NAMALWA (cell line): ENCODE measurements around the gene MOB3B.
"Not testable (repeated sequence)": the region's sequence is repeated elsewhere in the genome, so short reads cannot be mapped to it uniquely, and the experiment has no call there.

Source experiments
- DNase-seq: peaks from one replicate; pipeline ENCODE4 v3.0.0-alpha.2; 2015; ENCODE audit warnings: low spot score

The MOB3B gene

DNA sequence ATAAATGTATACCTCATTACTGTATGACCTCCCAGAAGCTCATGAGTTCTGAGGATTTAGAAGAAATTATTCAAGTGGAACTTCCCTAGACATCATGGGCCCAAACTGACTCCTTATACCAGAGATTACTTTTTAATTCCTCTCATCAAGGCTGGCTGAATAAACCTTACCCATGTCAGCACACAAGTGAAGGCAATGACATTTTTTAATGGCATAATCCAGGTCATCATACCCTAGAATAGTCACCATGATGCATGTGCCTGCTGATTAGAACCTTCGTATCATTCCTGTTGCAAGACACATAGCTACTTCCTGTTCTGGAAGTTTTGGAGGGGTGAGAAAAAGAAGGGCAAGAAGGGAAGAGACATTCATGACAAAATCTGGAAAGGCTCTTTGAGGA lies 55.3 kb downstream of the MOB3B start:
- DNase-seq = no peak

DNA sequence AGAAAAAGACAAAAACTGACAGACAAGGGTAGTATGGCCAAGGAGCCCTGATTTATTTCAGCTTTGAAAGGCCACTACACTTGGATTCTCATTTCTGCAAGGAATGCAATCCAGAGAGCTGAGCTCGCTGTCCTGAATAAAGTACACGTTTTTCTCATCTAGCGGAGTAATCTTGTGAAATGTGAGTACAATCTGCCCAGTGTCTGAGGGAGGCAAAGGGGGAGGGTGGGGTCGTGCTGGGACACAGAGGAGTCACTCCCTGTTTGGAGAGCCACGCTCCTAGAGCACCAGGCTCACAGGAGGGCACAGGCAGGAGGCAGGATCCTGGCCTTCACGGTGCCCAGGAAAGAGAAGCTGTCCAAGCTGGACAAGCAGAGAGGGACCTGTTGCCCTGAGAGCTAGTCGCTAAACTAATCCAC lies 56.5 kb downstream of the MOB3B start:
- no peak for DNase-seq

DNA sequence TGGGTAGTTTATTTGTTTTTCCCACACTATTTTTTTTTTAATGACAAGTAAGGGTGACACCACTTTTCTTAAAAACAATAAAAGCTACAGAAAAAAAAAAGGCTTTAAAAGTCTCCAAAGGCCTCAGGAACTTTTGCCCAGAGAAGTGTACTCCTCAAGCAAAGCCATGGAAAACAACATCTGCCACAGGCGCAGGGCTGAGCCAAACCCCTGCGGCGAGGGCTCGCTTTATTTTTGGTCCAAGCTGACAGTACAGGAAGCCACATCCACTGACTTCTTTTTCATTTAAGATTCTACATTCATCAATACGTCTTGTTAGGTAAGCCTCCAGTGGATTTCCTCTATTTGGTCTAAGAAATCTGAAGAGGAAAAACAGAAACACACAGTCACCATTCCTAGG lies 57.4 kb downstream of the MOB3B start:
- DNase-seq = no peak

DNA sequence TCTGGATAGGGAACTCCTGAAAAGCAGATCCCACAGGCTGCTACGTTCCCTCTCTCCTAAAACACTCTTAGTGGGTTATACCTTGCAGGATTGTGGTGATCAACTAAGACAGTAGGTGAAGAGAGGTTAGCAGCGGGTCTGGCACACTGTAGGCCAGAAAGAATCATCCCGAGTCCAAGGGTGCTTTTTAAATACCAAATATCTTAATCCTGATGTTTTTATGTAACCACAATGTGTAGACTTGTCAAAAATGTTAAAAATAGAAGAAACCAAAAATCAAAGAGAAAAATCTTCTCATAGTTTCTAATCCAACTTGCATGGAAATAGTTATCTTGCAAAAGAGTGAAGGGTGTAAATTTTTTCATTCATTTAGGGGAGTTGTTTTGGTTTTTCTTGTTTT lies 57.8 kb downstream of the MOB3B start:
- no peak for DNase-seq

DNA sequence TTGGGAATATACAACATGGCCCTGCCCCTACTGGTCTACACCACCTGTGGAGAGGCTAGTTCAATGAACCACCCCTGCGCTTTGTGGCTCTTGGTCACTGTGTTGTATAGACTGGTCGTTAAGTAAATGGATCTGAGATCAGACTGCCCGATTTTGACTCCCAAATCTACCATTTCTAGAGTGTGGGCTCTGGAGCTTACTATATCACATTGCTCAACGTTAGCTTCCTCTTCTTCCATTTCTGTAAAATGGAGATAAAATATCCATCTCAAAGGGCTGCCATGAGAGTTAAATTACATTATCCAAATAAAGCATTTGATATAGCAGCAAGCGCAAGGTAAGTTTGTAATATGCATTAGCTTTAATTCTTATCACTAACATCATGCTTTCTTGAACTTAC lies 58.2 kb downstream of the MOB3B start:
- no peak for DNase-seq

DNA sequence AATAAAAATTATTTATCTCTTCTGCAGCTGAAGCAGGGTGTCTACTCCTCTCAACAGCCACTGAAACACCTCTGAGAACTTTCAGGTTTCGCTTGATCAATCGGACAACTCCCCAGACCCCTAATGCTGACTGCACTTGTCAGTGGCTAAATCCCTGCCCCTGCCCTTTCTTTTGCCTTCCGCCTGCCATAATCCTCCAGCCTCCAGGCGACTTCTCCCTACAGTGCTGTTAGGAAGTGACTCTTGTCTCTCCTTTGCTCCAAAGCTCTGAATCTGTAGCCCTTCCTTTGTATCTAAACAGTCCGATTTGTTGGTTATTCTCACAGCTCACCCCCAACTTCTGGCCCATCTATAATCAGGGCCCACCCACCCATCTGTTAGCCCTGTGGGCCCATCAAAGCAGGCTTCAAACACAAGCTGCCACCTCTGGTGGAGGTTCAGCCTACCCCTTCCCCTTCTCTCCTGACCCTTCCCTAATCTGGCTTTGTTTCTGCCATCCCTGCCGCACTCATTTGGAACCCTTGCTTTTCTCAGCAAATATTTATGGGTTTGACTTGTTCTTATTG lies 59.2 kb downstream of the MOB3B start:
- DNase-seq = no peak

DNA sequence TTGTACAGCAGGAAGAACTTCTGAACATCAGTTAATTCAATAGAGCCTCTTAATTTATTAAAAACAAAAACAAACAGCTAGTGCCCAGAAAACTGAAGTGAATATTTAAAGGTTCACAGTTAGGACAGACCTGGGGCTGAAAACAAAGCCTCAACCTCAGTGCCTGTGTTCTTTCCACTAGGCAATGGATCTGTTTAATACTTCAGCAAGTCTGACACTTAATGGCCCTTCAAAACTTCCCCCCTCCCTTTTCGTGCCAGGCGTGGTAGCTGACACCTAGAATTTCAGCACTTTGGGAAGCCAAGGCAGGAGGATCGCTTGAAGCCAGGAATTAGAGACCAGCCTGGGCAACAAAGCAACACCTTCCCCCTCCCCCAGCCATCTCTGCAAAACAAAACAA lies 60.1 kb downstream of the MOB3B start:
- DNase-seq = no peak

DNA sequence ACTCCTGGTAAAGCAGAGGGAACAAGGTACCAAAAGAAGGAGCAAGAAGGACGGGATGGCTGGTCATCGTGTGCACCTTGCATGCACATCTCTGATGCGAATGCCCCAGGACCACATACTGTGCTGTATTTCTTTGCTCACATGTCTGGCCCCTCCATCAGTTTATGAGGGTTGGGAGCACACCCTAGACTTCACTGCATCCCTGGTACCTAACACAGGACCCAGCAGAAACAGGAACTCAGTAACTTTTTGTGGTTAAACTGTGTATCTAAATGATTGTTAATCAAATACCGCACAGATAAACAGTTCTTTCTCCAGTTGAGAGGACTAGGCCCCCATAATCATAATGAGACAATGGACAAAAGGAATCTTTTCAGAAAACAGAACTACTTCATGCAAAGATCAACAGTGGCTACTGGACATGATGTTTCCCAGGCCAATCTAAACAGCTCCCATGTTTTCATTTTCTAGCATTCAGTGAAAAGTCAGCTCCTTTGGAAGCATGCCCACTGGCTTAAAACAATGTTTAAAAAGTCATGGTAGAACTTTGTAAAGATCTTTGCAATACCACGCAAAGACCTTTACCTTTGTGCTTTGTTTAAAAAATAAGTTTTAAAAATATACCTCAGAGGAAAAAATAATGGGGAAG lies 61.0 kb downstream of the MOB3B start:
- DNase-seq = no peak

DNA sequence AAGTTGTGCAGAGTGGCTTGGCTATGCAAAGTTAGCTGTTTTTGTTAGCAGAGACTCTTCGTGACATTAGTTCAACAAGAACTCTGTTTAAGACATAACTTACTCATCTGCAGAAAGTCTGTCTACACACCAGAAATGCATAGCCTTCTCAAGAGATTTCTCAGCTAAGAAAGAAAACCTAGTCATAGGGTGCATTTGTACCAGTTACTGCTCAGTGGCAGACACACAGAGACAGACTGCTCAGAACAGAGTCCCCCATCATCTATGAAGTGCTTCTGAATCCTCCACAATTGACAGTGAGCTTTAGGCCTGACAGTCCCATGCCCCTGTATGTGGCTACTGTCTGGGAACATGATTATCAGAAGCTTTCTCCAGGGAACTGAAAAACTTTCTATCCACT lies 61.6 kb downstream of the MOB3B start:
- DNase-seq = no peak

DNA sequence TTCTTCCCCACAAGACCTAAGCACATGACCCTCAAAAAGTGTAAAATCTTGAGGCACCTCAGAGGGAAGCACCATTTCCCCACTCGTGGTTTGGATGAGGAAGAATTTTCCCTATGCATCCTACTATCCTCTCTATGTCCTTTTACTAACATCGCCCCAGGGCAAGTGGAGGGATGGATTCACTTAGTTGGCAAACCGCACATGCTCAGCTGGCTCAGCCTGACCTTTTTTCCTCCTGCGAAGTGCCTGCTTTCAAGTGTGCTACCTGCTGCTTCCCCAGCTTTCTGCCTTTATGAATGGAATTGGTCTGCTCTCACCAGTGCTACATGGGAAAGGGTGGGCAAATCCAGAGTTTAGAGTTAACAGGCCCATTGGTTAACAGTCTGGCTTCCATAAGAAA lies 62.1 kb downstream of the MOB3B start:
- DNase-seq = no peak

DNA sequence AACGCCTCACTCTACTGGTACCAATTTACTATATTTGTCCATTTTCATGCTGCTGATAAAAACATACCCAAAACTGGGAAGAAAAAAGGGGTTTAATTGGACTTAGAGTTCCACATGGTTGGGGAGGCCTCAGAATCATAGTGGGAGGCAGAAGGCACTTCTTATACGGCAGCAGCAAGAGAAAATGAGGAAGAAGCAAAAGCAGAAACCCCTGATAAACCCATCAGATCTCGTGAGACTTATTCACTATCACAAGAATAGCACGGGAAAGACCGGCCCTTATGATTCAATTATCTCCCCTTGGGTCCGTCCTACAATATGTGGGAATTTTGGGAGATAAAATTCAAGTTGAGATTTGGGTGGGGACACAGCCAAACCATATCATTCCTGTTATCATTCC lies 63.1 kb downstream of the MOB3B start:
- DNase-seq = not testable (repeated sequence)

DNA sequence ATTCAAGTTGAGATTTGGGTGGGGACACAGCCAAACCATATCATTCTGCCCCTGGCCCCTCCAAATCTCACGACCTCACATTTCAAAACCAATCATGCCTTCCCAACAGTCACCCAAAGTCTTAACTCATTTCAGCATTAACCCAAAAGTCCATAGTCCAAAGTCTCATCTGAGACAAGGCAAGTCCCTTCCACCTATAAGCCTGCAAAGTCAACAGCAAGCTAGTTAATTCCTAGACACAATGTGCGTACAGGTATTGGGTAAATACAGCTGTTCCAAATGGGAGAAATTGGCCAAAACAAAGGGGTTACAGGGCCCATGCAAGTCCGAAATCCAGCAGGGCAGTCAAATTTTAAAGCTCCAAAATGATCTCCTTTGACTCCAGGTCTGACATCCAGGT lies 64.7 kb downstream of the MOB3B start:
- DNase-seq = not testable (repeated sequence)

DNA sequence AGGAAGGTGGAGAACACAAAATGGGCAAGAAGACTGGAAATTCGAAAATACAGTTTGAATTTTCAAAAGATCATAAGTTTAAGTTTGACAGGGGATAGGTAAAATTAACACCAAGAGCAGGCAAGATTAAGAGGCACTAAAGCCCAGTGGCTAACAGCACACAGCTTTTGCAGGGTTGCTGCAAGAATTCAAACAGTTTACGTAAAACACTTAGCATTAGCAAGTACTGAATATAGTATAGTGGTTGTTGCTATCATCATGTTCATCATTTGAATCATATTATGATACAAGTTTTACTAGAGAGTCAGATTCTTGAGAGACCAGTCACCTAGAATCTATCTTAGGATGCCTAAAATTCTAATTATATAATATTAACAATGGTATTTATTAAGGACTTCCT lies 66.8 kb downstream of the MOB3B start:
- DNase-seq = no peak

DNA sequence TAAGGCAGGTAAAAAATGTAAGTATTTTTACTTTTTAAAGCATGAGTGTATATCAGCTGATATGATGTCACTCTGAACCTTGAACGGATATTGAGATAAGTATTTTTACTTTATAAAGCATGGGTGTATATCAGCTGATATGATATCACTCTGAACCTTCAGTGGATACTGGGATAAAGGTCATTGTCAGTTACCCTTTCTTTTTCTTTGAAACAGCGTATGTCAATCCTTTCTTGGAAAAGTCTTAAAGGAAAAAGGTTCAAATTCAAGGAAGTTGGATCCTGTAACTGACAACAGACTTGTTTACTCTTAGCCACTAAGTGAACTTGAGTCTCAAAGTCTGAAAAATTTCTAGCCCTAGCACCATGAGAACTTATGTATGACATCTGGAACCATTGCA lies 67.2 kb downstream of the MOB3B start:
- DNase-seq = no peak

DNA sequence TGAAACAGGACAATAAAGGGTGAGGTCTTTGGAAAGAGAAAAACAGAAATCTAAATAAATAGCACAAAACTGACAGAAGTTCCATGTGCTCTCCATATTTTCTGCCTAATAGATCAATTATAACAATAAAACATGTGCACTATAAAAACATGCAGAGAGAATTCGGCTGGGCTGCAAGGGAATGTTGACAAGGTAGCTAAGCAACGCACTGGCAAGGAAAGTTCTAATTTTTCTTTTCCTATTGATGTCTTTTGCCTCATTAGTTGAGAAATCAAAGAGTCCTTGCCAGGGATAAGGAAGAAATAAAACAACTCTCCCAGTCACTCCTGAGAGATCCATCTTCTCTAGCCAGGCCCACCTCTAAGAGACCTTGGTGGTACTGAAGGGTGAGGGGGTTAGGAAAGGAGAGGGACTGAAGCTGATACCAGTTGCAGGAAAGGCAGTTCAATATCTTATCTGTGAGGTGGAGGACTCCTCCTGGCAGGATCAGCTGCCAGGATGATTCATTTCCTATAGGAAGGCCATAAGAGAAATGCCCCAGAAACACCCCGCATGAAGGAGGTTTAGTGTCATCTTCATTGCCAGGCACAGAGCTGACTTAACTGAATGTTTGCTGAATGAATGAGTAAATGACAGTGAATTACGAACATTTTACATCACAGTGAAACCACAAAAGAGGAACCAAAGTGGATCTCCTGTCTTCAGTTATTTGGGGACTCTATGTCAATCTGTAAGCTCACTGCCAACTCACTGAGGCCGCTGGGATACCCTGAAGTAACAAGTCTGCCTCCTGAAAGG lies 69.2 kb downstream of the MOB3B start:
- DNase-seq = peak; percentile 53

DNA sequence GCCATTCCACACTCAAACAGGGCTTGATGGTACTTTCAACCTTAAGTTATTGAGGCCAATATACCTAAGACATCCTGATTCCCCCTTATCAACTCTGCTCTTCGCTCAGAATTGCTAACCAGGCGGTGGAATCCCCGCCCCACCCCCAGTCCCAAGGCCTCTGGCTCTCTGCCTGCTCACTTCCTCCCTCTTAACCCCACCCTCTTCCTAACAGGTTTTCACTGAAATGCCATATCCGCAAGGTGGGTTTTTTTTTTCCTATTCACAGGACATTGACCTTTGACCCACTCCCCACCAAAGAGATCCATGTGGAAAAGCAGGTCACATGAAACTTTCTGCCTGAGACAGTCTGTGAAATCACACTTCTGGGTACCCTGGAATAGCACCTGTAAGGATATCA lies 72.2 kb downstream of the MOB3B start:
- no peak for DNase-seq

DNA sequence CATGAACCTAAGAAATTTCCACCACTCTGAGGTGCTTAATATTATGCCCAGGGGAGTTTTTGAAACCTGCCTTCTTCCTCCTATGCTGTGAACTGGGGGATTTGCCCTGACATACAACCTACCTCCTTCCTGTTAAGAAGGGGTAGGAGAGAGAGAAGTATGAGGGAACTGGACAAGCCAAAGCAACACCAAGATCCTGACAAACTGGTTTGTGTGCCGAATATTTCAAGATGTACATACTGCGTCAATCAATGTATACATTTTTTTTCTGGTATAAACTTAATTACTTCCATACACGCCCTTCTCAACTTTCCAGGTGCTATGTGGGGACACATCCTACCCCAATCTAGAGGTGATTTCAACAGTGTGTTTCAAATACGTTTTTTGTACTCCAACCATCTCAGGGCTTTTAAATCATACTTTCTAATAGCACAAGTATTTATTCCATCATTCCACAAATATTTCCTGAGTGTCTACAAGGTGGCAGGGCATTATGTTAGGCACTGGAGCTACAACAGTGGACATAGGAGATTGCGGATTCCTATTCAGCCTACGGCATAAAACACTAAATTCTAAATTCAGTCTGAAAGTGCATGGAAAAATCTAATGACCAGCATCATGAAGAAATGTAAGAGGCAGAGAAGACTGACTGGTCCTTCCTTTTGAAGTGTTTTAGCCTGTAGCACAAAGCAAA lies 75.6 kb downstream of the MOB3B start:
- no peak for DNase-seq

DNA sequence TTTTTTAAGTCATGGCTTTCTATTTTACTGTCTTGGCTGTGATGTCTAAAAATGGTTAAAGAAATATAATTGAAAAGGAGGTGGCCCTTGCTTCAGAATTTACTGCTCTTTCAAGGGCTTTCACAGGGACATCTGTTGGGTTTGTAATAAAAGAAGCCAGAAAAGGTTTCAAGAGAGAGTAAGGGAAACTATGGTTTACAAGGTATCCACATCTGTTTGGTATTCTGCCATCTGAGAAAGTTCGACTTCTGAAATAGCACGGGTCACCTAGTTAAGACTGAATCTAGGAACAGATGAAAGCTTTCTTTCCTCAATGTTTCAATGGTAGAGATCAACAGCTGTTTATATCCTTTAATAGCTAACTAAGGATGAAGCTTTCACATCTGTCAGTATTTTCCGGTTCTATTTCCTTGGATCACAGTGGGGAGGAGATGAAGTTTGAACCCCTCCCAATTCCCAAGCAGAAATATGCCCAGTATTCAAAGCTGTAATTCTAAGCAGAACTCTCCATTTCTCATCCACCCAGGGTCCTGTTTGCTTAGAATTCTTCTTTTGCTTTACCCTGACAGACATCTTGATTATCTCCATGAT lies 78.3 kb downstream of the MOB3B start:
- no peak for DNase-seq

DNA sequence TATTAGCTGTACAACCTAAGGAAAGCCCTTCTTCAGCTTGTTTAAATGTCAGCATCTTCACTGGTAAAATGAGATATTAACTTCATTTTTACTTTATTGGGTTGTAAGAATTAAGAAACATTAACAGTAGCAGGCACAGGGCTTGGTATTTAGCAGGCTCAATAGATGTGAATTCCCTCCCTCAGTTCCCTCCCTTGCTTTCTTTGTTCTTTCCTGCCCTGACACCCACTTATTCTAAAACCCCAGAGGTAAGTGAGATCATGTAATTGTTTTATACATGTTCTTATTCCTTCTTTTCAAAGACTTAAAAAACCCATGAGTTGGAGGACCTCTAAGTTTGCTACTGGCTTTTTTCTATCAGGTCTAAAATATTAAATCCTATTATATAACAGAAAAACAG lies 78.9 kb downstream of the MOB3B start:
- no peak for DNase-seq

DNA sequence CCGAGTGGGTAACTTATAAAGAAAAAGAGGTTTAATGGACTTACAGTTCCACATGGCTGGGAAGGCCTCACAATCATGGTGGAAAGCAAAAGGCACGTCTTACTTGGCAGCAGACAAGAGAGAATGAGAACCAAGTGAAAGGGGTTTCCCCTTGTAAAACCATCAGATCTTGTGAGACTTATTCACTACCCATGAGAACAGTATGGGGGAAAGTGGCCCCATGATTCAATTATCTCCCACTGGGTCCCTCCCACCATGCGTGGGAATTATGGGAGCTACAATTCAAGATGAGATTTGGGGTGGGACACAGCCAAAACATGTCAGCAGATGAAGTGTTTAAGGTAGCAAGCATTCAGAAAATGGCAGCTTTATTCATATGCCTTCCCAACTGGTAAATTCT lies 81.3 kb downstream of the MOB3B start:
- DNase-seq = not testable (repeated sequence)

DNA sequence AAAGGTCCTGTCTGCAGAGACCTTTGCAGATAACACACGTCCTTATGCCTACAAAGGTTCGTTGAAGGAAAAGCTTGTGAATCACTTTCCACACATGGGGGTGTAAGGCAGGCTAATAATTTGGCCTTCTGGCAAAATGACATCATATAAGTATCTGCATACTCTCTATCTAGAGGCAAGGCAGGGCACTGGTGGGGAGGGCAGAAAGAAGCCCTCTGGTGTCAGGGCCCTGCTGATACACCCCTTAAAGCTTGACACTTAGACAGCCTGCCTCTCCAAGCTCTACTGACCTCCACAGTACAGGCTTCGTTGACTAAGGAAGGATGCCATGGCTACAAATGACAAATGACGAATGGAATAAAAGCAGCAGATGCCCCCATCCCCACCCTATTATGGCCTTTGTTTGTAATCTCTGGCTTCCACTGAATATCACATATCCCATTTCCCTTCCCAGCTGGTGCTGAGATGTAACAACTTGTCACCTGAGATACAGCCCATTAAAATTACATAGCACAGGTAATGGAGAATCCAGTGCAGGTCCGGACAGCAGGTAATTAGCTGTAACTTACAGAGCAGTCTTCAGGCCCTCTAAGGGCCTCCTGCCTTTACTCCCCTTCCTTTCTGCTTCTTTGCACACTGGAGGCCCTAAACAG lies 82.5 kb downstream of the MOB3B start:
- DNase-seq = no peak

DNA sequence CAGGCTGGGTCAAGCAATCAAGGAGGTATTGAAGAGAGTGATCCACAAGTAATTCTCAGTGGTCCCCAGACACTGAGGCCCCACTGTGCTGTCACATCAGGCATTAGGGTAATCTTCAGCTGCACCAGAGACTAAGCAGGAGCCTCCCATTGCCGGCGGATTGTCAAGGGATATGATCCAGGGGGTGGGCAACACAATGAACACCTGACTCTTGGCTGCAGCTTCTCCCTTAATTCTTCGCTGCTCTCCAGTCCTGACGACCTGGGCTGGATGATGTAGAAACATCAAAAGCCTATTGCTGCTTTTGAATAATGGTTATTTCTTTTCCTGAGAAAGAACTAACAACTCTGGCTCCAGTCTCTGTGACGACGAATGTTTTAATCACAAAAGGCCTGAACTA lies 83.9 kb downstream of the MOB3B start:
- DNase-seq = no peak
